NT2/D1 (cell line): Measurements from ENCODE around the gene HEPACAM.

Source experiments
- SUZ12 ChIP-seq: IDR thresholded peaks from 2 replicates; pipeline ENCODE4 v1.6.1; 2011; ENCODE audit not compliant: insufficient read length, insufficient read depth; ENCODE audit errors: extremely low read depth
- ZNF274 ChIP-seq: IDR thresholded peaks from 2 replicates; pipeline ENCODE4 v1.6.1; 2011; ENCODE audit warnings: mild to moderate bottlenecking, low read depth, low read length

DNA sequence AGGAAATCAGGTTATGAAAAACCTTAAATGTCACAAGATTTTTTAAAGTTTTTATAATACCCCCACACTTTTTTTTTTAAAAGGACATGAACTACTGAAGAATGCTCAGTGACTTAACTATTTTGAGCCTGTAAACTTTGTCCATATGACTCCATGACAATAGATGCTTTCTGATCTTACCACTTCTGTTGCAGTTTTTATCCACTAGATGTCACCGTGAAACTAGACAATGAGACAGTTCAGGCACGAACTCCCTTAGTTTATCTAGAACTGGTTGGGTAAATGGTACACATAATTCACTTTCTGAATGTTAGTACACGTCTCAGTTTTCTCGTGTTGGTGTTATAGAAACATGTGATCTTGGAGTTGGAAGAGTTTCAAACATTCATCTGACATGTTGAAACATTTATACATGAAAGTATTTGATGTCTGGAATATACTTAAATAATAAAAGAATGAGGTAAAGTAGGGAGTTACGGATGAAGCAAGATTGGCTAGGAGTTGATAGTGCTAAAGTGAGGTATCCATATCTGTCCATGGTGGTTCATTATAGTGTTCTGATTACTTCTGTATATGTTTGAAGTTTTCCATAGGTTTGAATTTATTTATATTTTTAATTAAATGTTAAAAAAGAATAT, 26.2 kb upstream of the HEPACAM start:
- TF ChIP-seq ZNF274 = no peak
- no peak for TF ChIP-seq SUZ12
